GM10248 (cell line): Measurements from ENCODE around the gene IGSF22.
"Not testable (repeated sequence)": the region's sequence is repeated elsewhere in the genome, so short reads cannot be mapped to it uniquely, and the experiment has no call there.

ENCODE experiments used
- CTCF ChIA-PET: fragments of 300-600 bp; sonication (Branson Sonifier 250); formaldehyde crosslinking; extraction: SDS; loops from one replicate; lab custom pipeline; 2021; ENCODE audit warnings: antibody characterized with exemption; lab: Yijun Ruan, JAX
- POLR2A ChIA-PET: fragments of 350-650 bp; sonication (Branson Sonifier 250); formaldehyde crosslinking; extraction: SDS; loops from one replicate; lab custom pipeline; 2020; ENCODE audit warnings: antibody characterized with exemption; lab: Yijun Ruan, JAX
- DNase-seq: peaks from one replicate; pipeline ENCODE4 v3.0.0; 2012; ENCODE audit errors: extremely low spot score
- CTCF ChIP-seq: IDR thresholded peaks from 2 replicates; pipeline ENCODE4 v1.5.1; 2012; ENCODE audit warnings: mild to moderate bottlenecking, low read depth; ENCODE audit errors: extremely low read depth, missing control alignments, control extremely low read depth

The IGSF22 gene

GRCh38 chr11:18671246-18671645 is 54.7 kb downstream of the IGSF22 start:
- CTCF ChIA-PET, result no interaction called here
- no peak for TF ChIP-seq CTCF

GRCh38 chr11:18669711-18670110 is 56.3 kb downstream of the IGSF22 start:
- POLR2A ChIA-PET, result no interaction called here

More at GRCh38 chr11:18671246-18671645, 54.7 kb downstream of the IGSF22 start:
- DNase-seq, result no peak
- POLR2A ChIA-PET, result no interaction called here

GRCh38 chr11:18669219-18669596 is 56.8 kb downstream of the IGSF22 start:
- CTCF ChIA-PET, result no interaction called here
- TF ChIP-seq CTCF, result no peak
- POLR2A ChIA-PET, result no interaction called here
- no peak for DNase-seq

More at GRCh38 chr11:18669711-18670110, 56.3 kb downstream of the IGSF22 start:
- no peak for DNase-seq
- TF ChIP-seq CTCF, result no peak
- CTCF ChIA-PET, result no interaction called here

GRCh38 chr11:18668131-18668530 is 57.9 kb downstream of the IGSF22 start:
- ChIA-PET POLR2A (no interaction called here), CTCF (no interaction called here)
- TF ChIP-seq CTCF, result no peak
- no peak for DNase-seq

- DNase-seq, POLR2A ChIA-PET: not testable (repeated sequence)
- CTCF ChIA-PET, result interaction anchor here (1.2 kb wide), 1 partner anchor 63 kb away, joined by 3 read pairs; no protein-coding TSS in a partner anchor
Measured at GRCh38 chr11:18665353-18665872, 60.6 kb downstream of the IGSF22 start.

- POLR2A ChIA-PET, result no interaction called here
- no peak for TF ChIP-seq CTCF
- no peak for DNase-seq
- CTCF ChIA-PET, result no interaction called here
Measured at GRCh38 chr11:18657673-18658072, 68.3 kb downstream of the IGSF22 start.
